ENCODE data around the gene PMM2. TPM values are rescaled to one million over a fixed set of nuclear protein-coding genes. Genes with fewer than 3 reads are reported as not detected.
A peak's percentile ranks its signal among the peaks of the same experiment; 100 is the strongest.
"Not testable (repeated sequence)": the region's sequence is repeated elsewhere in the genome, so short reads cannot be mapped to it uniquely, and the experiment has no call there.

The PMM2 gene
- total RNA-seq, 4 donors from 2014 or later: 26.2 to 114 (median 58.5) TPM

DNA sequence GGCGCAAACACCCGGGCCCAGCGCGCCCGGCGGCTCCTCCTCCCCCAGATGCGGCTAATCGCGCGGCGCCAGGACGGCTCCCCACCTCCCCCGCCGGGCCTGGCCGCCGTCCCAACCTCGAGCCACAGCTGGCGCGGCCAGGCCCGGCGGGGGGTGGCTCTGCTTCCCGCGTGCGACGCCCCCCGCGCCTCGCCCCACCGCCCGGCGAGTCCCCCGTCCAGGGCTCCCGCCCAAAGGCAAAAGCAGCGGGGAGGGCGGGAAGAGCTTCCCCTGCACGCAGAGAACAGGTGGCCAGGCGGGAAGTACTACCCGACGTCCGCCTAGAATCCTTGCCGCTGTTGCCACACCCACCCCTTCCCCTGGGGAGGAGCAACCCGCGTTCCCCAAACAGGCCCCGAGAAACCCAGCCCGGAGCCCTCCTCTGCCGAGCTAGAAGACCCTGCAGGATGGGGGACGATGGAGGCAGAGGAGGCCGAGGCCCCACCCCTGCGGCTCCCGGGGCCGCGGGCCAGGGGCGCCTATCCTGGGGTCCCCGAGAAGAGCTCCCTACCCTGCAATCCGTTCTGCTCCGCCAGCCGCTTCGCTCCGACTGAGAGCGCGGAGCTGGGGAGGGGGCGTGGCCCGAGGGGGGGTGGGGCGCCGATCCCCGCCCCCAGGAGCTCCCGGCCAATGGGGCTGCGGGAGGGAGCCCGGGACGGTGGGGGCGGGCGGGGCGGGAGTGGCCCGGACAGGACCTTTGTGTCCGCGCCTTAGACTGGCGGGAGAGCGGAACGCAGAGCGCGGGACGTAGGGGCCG is 71.0 kb downstream of the PMM2 start, which contains the start of gene CARHSP1:
Gene CARHSP1, minus strand, starts transcription at position 591 of the 796 bp plus-strand sequence. CDS start 9,678 bp downstream, outside the sequence.
- TF ChIP-seq EP300 (IDR thresholded peaks at IDR 0.05; ENCODE audit: low read depth) (no peak), POLR2AphosphoS5 (IDR thresholded peaks at IDR 0.05) (peak; percentile 67 to 82 (median 77)), POLR2A (IDR thresholded peaks at IDR 0.05) (peak; percentile 87)
- no peaks in the 10 kb centered on the region for H3K36me3 ChIP-seq
- WGBS, 2 donors (ENCODE audit: low coverage in 1 of 2): 3% methylated on average over 11 of the region's 83 CpGs; no CpG with 5 or more reads in 1 of the 2 donors
- peak within 1 kb of the TSS; percentile 92 to 96 (median 94) for H3K27ac ChIP-seq
- intact Hi-C loops (cut with DNase I; ENCODE audit: low total_unique reads): no loop called here
- in situ Hi-C loops (cut with MboI; ENCODE audit: low pct_ligation_motif_present in 1 of 4, low pct_unique_long_range_greater_than_20kb in 1 of 4, low sequenced_read_pairs in 3 of 4): no loop called here
- H3K4me1 ChIP-seq: peaks cover 34 to 62% (median 45%) of the 10 kb centered on the region in 4 donors
- H3K27me3 ChIP-seq: no peaks in the 10 kb centered on the region
- peak within 1 kb of the TSS; percentile 54 to 85 (median 58) for H3K4me3 ChIP-seq
- DNase-seq: peak; percentile 90
- H3K9me3 ChIP-seq: no peaks in the 10 kb centered on the region

- TF ChIP-seq, protein P1, sequence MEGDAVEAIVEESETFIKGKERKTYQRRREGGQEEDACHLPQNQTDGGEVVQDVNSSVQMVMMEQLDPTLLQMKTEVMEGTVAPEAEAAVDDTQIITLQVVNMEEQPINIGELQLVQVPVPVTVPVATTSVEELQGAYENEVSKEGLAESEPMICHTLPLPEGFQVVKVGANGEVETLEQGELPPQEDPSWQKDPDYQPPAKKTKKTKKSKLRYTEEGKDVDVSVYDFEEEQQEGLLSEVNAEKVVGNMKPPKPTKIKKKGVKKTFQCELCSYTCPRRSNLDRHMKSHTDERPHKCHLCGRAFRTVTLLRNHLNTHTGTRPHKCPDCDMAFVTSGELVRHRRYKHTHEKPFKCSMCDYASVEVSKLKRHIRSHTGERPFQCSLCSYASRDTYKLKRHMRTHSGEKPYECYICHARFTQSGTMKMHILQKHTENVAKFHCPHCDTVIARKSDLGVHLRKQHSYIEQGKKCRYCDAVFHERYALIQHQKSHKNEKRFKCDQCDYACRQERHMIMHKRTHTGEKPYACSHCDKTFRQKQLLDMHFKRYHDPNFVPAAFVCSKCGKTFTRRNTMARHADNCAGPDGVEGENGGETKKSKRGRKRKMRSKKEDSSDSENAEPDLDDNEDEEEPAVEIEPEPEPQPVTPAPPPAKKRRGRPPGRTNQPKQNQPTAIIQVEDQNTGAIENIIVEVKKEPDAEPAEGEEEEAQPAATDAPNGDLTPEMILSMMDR (IDR thresholded peaks at IDR 0.05): peak in 4 of 5 experiments; percentile 12 to 69 (median 32)
- TF ChIP-seq POLR2A (IDR thresholded peaks at IDR 0.05): no peak
- peak overlapping the region; percentile 92 to 96 (median 94) for H3K27ac ChIP-seq
- no peaks in the 10 kb centered on the region for H3K27me3 ChIP-seq
- H3K4me3 ChIP-seq: peak overlapping the region; percentile 21 to 85 (median 56)
- WGBS, 2 donors (ENCODE audit: low coverage in 1 of 2): 5 to 29% methylated on average over 7 to 37 of the region's 37 CpGs
- intact Hi-C loops (cut with DNase I; ENCODE audit: low total_unique reads): no loop called here
- peaks cover 27 to 54% (median 37%) of the 10 kb centered on the region in 4 donors for H3K4me1 ChIP-seq
- no peak for DNase-seq
- H3K36me3 ChIP-seq: no peaks in the 10 kb centered on the region
- no peaks in the 10 kb centered on the region for H3K9me3 ChIP-seq
- in situ Hi-C loops (cut with MboI; ENCODE audit: low pct_ligation_motif_present in 1 of 4, low pct_unique_long_range_greater_than_20kb in 1 of 4, low sequenced_read_pairs in 3 of 4): no loop called here
These were observed 71.8 kb downstream of the PMM2 start for GRCh38 chr16:8869212-8869987.

- peaks cover 27 to 49% (median 32%) of the 10 kb centered on the region in 4 donors for H3K4me1 ChIP-seq
- intact Hi-C loops (cut with DNase I; ENCODE audit: low total_unique reads): loop anchor here (5.0 kb wide), 1 partner anchor 73 kb away; the partner anchor contains the start of genes PMM2 and TMEM186
- not testable (repeated sequence) for H3K36me3 ChIP-seq, DNase-seq, H3K27me3 ChIP-seq, H3K4me3 ChIP-seq, H3K9me3 ChIP-seq
- H3K27ac ChIP-seq: peak overlapping the region in 3 of 4 donors; percentile 92 to 95 (median 94)
- in situ Hi-C loops (cut with MboI; ENCODE audit: low pct_ligation_motif_present in 1 of 4, low pct_unique_long_range_greater_than_20kb in 1 of 4, low sequenced_read_pairs in 3 of 4): loop anchor here in 2 of 4 donors (10.0 kb wide), 3 partner anchors 65 to 305 kb away; no protein-coding TSS in a partner anchor
- WGBS, 2 donors (ENCODE audit: low coverage in 1 of 2): 73 to 90% methylated on average over 3 to 10 of the region's 10 CpGs
These were observed 72.3 kb downstream of the PMM2 start for GRCh38 chr16:8869988-8870241.

GRCh38 chr16:8872071-8872470 is 74.4 kb downstream of the PMM2 start:
- no peak overlapping the region for H3K4me3 ChIP-seq
- peaks cover 9 to 27% (median 11%) of the 10 kb centered on the region in 4 donors for H3K4me1 ChIP-seq
- H3K27ac ChIP-seq: no peak overlapping the region
- no peak for DNase-seq
- 61 to 80% methylated on average over 3 to 5 of the region's 5 CpGs for WGBS, 2 donors (ENCODE audit: low coverage in 1 of 2)
- no peak for TF ChIP-seq POLR2AphosphoS5 (IDR thresholded peaks at IDR 0.05)
- no peak for TF ChIP-seq EP300 (IDR thresholded peaks at IDR 0.05; ENCODE audit: low read depth)
- TF ChIP-seq POLR2A (IDR thresholded peaks at IDR 0.05): no peak
- TF ChIP-seq, protein P1 (IDR thresholded peaks at IDR 0.05): no peak
- intact Hi-C loops (cut with DNase I; ENCODE audit: low total_unique reads): loop anchor here (5.0 kb wide), 1 partner anchor 75 kb away; the partner anchor contains the start of genes PMM2 and TMEM186
- H3K36me3 ChIP-seq: no peaks in the 10 kb centered on the region
- H3K27me3 ChIP-seq: no peaks in the 10 kb centered on the region
- H3K9me3 ChIP-seq: no peaks in the 10 kb centered on the region
- in situ Hi-C loops (cut with MboI; ENCODE audit: low pct_ligation_motif_present in 1 of 4, low pct_unique_long_range_greater_than_20kb in 1 of 4, low sequenced_read_pairs in 3 of 4): loop anchor here in 2 of 4 donors (10.0 kb wide), 3 partner anchors 67 to 307 kb away; no protein-coding TSS in a partner anchor

All from transverse colon (tissue), 4 donors.